HG03175 (cell line): ENCODE results near the gene DPYSL5.
"Not testable (repeated sequence)": the region's sequence is repeated elsewhere in the genome, so short reads cannot be mapped to it uniquely, and the experiment has no call there.

ENCODE experiments used
- ATAC-seq: cut with Tn5 transposase; IDR thresholded peaks from one replicate; pipeline ENCODE4 v1.9.1; 2021; ENCODE audit warnings: mild to moderate bottlenecking, moderate library complexity; ENCODE audit not compliant: unreplicated experiment

The DPYSL5 gene

GRCh38 chr2:26922405-26923188 lies 74.7 kb downstream of the DPYSL5 start:
- no peak for ATAC-seq

GRCh38 chr2:26923189-26923466 lies 75.2 kb downstream of the DPYSL5 start:
- ATAC-seq, result not testable (repeated sequence)

GRCh38 chr2:26924731-26925099 lies 76.8 kb downstream of the DPYSL5 start:
- no peak for ATAC-seq

- ATAC-seq, result no peak
Measured at GRCh38 chr2:26925100-26925791, 77.3 kb downstream of the DPYSL5 start.

- no peak for ATAC-seq
Measured at GRCh38 chr2:26927221-26927620, 79.3 kb downstream of the DPYSL5 start.

GRCh38 chr2:26932974-26933373 lies 85.0 kb downstream of the DPYSL5 start:
- no peak for ATAC-seq

GRCh38 chr2:26933431-26934334 lies 85.8 kb downstream of the DPYSL5 start:
- no peak for ATAC-seq

- no peak for ATAC-seq
Measured at GRCh38 chr2:26934335-26934724, 86.4 kb downstream of the DPYSL5 start.

- no peak for ATAC-seq
Measured at GRCh38 chr2:26934985-26935384, 87.1 kb downstream of the DPYSL5 start.

- ATAC-seq, result no peak
Measured at GRCh38 chr2:26936855-26937254, 88.9 kb downstream of the DPYSL5 start.

GRCh38 chr2:26938399-26939118 lies 90.6 kb downstream of the DPYSL5 start:
- ATAC-seq, result no peak

GRCh38 chr2:26940001-26940400 lies 92.1 kb downstream of the DPYSL5 start:
- no peak for ATAC-seq

GRCh38 chr2:26941486-26941885 lies 93.6 kb downstream of the DPYSL5 start:
- ATAC-seq, result no peak

GRCh38 chr2:26942543-26943295 lies 94.8 kb downstream of the DPYSL5 start:
- ATAC-seq, result no peak

- no peak for ATAC-seq
Measured at GRCh38 chr2:26945991-26946750, 98.2 kb downstream of the DPYSL5 start.

- ATAC-seq, result no peak
Measured at GRCh38 chr2:26946841-26947784, 99.2 kb downstream of the DPYSL5 start.

- ATAC-seq, result no peak
Measured at GRCh38 chr2:26948800-26949199, 100.9 kb downstream of the DPYSL5 start.

GRCh38 chr2:26950246-26950645 lies 102.3 kb downstream of the DPYSL5 start:
- ATAC-seq, result no peak
